Fibroblast of skin of scalp (primary cell): Measurements from ENCODE around the gene TMEM185A.
"Not testable (repeated sequence)": the region's sequence is repeated elsewhere in the genome, so short reads cannot be mapped to it uniquely, and the experiment has no call there.

Experiments used
- DNase-seq: peaks from one replicate; pipeline ENCODE4 v3.0.0-alpha.2; 2013

The TMEM185A gene

GRCh38 chrX:149619662-149620061 is 11.9 kb downstream of the TMEM185A start:
- DNase-seq, result not testable (repeated sequence)

GRCh38 chrX:149618871-149619270 is 12.7 kb downstream of the TMEM185A start:
- DNase-seq, result no peak

GRCh38 chrX:149611623-149612175 is 19.9 kb downstream of the TMEM185A start:
- no peak for DNase-seq

GRCh38 chrX:149610511-149610910 is 21.1 kb downstream of the TMEM185A start:
- no peak for DNase-seq

GRCh38 chrX:149607699-149608098 is 23.9 kb downstream of the TMEM185A start:
- no peak for DNase-seq

GRCh38 chrX:149605248-149605885 is 26.2 kb downstream of the TMEM185A start:
- DNase-seq, result not testable (repeated sequence)

GRCh38 chrX:149598603-149599002 is 33.0 kb downstream of the TMEM185A start:
- not testable (repeated sequence) for DNase-seq

- DNase-seq, result not testable (repeated sequence)
Observed at GRCh38 chrX:149595943-149596342, 35.6 kb downstream of the TMEM185A start.

GRCh38 chrX:149595214-149595613 is 36.4 kb downstream of the TMEM185A start, which contains the start of gene HSFX2:
Gene HSFX2 (minus strand): TSS chrX:149595314. CDS start chrX:149594700, 614 bp downstream.
- not testable (repeated sequence) for DNase-seq

- not testable (repeated sequence) for DNase-seq
Observed at GRCh38 chrX:149590993-149591392, 40.6 kb downstream of the TMEM185A start.

- DNase-seq, result not testable (repeated sequence)
Observed at GRCh38 chrX:149587359-149587758, 44.2 kb downstream of the TMEM185A start, which contains the start of gene MAGEA9B. Gene MAGEA9B (minus strand): TSS chrX:149587459. CDS start chrX:149583179, 4,280 bp downstream.

GRCh38 chrX:149585631-149586030 is 46.0 kb downstream of the TMEM185A start:
- not testable (repeated sequence) for DNase-seq

GRCh38 chrX:149573456-149573855 is 58.1 kb downstream of the TMEM185A start:
- not testable (repeated sequence) for DNase-seq

GRCh38 chrX:149572743-149573142 is 58.8 kb downstream of the TMEM185A start:
- no peak for DNase-seq

- DNase-seq, result no peak
Observed at GRCh38 chrX:149571770-149572169, 59.8 kb downstream of the TMEM185A start.

- DNase-seq, result peak; percentile 36
Observed at GRCh38 chrX:149570668-149571067, 60.9 kb downstream of the TMEM185A start.

GRCh38 chrX:149569770-149570169 is 61.8 kb downstream of the TMEM185A start:
- DNase-seq, result no peak

GRCh38 chrX:149568701-149569296 is 62.8 kb downstream of the TMEM185A start:
- DNase-seq, result no peak

- no peak for DNase-seq
Observed at GRCh38 chrX:149567621-149568417, 63.8 kb downstream of the TMEM185A start.

GRCh38 chrX:149563359-149563758 is 68.2 kb downstream of the TMEM185A start:
- DNase-seq, result no peak

- DNase-seq, result not testable (repeated sequence)
Observed at GRCh38 chrX:149555251-149555650, 76.3 kb downstream of the TMEM185A start.

- DNase-seq, result not testable (repeated sequence)
Observed at GRCh38 chrX:149551939-149552248, 79.7 kb downstream of the TMEM185A start.
